IPS DF 19.7 (cell line): ENCODE data around the gene KLHL29.

ENCODE experiments used
- DNase-seq: peaks from one replicate; pipeline ENCODE4 v3.0.0-alpha.2; 2013; ENCODE audit warnings: low read depth, low spot score

The KLHL29 gene

DNA sequence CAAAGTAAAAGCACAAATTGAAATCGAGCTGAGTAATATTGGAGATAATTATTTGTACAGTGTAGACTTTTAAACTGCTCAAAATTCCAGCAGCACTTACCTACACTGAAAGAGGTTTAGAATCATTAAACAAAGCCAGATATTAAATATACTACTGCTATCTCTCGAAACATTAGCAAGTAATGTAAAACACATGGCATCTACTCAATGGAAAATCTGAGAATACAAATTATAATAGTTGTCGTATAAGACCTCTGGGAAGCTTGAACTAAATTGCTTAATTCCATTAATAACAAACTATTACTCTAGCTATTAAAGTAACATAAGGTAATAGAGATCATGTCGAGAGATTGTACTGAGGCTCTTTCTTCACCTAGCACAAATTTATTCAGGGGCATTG, 108.9 kb downstream of the KLHL29 start:
- no peak for DNase-seq

DNA sequence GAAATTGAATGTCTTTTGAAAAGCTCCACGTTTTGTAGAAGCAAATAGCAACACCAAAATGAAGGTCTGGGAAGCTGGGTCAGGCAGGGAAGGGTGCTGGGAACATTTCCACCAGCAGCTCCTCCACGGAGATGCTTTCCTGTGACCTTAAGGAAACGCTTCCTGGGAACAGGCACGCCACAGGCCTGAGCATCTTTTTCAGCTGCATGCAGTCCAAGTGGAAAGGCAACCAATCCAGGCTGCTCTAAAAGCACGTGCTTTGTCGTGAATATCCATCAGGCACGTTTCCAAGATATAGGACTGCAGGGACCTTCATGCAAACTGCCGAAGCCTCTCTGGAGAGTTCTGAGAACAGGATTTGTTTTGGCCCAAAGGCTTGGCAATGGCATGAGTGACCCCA, 109.3 kb downstream of the KLHL29 start:
- no peak for DNase-seq

DNA sequence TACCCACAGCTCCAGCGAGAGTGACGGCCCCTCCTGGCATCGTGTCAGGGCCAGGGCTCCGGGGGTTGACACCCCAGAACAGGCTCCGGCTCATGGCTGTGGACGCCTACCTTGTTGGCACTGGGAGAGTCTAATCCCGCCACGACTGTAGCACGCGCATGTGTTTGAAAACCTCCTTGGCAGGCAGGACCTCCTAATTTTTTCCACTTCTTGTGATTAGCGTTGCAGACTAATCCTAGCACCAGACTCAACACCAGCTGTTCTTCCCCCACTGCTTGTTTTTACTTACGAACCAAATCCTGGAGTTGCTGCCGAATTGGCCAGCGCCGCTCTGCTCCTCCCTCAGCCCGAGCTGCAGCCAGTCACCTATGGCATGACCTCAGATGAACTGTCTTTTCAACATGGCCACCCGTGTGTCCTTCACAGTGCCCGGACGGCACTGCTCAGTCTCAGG, 110.7 kb downstream of the KLHL29 start:
- no peak for DNase-seq

DNA sequence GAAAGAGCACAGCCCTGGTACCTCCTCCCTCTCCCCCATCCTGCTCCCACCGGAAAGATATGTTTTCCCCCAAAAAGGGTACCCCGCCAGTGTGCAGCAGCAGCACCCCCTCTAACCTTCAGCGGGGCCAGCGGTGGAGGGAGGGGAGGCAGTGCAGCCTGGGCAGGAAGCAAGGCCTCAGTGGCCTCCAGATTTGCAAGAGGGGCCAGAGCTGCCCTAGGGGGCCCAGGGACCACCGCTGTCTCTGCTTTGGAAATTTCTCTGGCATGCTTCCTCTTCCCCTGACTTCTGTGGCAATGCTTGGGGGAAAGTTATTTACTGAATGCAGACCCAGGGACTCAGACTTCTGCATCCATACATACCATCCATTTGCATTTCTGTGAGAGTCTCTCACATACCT, 111.5 kb downstream of the KLHL29 start:
- no peak for DNase-seq

DNA sequence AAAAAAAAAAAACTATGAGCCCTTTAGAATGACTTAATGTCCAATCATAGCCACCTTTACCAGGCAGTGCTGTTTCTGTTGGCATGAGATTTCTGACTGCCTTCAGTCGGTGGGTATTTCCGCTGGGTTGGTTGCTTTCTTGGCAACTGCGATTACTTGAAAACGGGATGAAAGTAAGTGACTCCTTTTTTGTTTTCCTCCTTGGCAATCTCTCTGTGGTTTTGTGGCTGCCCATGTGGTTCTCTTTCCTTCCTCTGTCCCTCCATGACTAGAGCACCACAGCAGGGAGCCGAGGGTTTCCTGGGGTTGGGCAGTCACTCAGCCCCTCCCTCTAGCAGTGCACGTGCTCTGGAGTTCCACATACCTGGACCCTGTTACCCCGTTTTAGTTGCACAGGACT, 112.1 kb downstream of the KLHL29 start:
- no peak for DNase-seq

DNA sequence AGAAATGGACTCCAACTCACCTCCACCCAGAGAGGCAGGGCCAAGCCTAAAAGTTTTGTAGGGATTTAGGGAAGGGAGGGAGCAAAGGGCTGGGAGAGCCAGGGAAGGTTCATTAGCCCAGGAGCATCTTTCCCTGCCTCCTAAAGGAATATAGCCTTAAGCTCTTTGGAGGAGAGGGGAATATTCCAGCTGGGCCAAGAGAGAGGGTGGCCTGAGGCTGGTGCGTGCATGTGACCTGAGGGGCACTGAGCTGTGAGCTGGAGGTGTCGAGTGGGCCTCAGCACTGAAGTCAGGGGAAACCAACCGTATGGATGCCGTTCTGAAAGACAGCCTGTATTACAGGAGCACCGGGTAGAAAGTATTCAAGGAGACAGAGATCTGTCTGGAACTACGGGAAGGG, 112.6 kb downstream of the KLHL29 start:
- no peak for DNase-seq

DNA sequence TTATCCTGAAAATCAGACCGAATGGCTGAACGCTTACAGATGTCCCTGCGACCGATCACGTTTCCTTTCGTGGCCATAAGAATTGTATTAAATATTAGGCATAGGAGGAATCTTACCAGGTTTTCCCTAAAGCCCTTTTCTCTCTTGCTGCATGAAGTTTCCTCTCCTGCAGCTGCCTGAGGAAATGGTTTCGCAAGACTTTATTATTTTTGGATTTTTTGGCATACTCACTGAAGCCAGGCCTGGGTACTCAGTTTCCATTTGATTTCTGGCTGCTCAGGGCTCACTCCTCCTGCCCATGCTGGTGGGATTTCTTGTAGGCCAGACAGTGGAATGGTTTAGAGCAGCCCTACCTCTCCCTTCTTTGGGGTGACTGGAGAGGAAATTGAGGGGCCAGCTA, 114.0 kb downstream of the KLHL29 start:
- no peak for DNase-seq

DNA sequence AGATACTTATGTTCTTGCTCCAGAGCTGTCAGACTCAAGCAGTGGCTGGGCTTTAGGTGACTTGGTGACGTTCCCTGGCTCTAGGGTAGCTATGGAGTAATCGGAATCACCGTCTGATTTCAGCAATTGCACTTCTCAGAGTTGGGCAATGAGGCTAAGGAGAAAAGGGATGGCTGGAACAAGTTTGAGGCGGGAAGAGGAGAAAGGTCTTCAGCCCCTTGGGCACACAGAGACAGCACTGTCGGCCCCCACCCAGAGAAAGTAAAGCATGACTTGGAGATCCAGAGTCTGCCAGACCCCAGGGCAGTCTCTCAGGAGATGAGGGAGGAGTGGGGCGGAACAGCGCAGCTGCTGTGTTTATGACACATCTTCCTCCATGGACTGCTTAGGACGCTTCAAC, 114.5 kb downstream of the KLHL29 start:
- no peak for DNase-seq

DNA sequence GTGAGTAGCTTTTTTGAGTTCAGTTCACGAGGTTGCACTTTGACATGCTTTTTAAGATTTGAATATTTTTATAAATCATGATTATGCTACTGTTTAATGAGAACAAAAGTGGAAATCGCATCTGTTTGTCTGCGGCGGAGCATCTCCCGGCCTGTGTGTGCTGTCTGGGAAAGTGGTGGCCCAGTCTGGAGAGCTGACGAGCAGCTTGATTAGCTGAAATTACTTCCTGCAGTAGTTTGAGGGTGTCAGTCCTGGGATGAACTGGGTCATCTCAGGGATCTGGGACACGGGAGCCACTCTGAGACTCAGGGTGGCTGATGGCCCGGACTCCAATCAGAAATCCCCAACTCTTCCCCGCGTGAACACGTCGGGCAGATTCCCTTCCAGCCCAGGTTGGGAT, 115.9 kb downstream of the KLHL29 start:
- DNase-seq = no peak

DNA sequence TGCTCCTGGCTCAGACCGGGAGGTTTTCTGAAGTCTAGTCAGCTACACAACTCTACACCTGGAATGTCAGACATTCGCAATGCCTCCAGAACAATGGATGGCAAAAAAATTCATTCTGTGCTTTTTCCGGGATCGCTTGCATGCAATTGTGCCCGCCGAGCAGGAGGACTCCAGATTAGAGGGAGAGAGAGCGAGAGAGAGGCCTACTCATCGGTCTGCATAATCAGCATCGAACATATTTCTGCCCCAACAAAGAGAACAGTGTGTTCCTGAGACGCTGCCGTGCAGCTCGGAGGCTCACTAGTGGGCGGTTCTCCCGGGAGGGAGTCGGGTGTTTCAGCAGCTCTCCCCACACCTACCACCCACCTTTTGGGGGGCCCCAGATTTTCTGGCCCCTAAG, 117.1 kb downstream of the KLHL29 start:
- no peak for DNase-seq

DNA sequence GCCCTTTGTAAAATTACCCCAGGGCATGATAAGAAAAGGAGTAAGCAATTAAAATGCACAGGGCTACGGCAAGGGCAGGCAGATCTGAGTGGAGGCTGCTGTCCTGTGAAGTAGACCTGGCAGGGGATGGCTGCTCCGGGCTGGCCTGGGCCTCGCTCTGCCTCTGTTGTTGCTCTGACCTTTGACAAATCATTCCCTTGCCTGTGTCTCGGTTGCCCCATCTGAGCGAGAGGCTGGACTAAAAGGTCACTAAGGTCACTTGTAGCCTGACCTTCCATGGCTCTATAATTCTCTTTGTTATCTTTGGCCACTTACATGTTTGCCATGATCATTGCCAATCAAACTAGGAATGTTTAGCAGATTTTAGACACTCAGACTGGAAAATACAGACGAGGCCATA, 118.1 kb downstream of the KLHL29 start:
- no peak for DNase-seq

DNA sequence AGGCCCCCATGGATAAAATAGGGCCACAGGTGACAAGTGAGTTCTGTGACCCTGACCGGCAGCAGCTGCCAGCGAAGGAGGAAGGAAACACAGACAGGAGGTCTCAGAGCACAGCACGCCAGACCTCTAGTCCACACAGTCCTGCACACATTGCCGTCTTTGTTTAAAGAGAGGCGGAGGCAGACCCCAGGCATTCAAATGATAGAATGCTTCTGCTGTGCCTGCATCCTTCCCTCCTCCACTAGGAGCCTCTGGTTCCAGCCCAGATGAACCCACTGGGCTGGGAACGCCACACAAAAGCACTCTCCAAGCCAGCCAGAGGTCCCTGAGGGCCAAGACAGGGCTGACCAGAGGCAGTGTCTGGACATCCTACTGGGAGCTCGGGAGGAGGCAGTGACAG, 118.7 kb downstream of the KLHL29 start:
- no peak for DNase-seq

DNA sequence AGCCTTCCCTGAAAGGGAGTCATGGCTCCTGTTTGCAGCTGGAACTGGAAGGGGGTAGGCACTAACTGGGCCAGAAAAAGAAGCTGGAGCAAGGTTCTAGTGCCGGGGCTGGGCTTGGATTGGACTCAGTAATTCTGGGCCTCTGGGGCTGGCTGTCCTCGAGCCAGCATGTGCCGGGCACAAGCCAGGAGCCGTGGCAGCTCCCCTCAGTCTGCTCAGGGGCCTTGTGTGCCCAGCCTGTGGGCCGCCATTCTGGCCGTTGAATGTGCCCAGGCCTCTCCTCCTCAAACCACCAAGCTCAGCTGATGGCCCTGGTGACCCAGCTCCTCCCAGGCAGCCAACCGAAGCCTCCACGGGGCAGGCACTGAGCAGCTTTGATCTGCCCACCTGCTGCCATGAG, 119.6 kb downstream of the KLHL29 start:
- DNase-seq = no peak

DNA sequence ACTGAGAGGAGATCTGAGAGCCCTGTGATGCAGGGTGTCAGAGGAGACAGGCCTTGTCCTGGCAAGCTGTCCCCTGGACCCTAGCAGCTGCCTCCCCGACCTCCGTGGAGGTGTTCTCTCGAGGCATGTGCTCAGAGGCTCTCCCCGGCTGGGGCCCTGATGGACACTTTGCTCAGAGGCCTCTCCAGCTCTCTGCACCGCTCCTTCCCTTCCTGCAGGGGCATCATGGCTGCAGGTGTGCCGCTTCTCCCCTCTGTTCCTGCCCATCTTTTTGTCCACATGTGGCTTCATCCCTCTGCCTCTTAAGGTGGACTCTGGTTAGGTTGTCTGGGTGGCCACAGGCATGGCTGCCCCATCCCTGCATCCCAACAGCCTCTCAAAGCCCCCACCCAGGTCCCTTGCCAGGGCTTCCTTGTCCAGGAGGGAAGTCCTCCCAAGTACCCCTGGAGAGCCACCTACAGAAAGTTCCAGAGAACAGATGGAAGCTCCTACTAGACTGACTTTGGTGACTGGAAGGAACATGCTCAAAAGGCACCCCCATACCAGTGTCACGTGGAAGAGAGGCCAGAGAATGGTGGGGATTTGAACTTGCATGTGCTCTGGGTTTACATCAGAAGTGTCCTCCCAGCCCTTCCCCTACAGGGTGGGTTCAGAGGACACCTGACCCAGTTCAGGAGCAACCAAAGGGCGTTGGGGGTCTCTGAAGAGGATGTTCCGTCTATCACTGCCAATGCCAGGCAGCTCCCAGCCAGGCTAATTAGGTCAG, 120.4 kb downstream of the KLHL29 start:
- DNase-seq = no peak

DNA sequence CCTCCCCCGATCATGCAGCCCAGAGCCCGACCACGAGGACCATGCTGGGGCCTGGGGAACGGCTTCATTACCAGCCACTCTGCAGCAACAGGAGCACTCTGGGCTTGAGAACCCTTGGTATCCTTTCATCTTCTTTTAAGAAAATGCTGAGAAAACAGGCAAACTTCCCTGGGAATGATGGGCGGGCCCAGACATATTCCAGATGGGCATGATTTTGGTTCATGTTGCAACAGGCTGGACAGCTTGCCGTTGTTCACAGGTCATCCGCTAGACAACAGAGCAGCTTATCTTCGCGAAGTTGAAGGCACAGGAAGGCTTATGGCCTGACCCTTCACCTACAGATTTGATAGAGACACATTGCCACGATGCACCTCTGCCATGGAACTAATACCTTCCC, 121.0 kb downstream of the KLHL29 start:
- no peak for DNase-seq

DNA sequence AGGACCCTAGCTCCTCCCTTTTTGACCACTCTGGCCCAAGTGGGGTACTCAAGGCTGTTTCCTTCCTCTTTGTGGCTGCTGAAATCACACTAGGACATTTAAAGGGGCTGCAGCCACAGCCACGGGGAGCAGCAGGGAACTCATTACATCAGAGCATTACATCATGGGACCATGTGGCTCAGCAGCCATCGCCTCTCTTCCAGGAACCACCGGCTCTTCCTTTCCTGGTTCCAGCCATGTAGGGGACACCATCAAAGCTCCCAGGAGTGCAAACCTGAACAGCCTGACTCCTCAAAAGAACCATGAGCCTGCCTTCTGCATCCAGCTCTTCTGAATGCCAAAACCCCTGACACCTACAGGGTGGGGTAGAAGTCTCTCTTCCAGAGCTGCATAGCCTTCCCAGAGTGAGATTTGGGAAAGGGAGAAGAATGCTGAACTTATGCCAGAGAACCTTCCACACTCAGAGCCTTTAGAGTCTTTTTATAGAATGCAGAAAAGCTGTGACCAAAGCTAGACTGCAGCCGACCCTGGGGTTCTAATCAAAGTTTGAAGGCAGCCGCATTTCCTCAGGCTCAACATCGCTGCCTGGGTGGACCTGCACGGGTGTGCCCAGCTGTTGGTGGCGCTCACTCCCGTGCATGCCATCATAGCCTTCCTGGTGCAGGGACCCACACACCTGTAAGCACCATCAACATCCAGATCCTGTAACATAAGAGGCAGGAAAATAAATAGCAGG, 121.7 kb downstream of the KLHL29 start:
- DNase-seq = no peak

DNA sequence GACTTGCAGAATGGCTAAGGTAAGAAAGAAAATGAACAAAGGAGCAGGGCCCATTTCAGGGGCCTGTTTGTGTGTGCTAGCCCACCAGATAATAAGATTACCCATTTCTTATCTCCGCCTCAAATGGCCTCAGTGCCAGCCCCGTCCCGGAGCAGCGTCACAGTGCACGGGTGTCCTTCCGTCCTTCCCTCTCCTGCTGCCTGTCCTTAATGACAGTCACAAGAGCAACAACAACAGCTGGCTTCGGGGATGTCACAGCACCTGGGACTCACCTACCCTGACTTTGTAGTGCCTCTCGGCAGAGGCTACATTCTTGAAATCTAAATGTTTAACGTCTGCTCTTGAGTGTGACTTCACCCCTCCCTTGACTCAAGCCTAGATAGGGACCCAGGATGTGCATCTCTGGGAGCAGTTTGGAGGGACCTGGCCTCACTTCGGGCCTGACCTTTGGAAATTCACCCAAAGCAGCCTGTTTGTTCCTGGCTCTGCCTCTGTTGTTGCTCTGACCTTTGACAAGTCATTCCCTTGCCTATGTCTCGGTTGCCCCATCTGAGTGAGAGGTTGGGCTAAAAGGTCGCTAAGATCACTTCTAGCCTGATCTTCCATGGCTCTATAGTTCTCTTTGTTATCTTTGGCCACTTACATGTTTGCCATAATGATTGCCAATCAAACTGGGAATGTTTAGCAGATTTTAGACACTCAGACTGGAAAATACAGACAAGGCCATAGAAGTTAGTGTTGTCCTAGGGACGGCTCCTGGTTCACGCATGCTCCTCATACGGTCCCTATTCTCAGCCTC, 122.5 kb downstream of the KLHL29 start:
- DNase-seq = no peak

DNA sequence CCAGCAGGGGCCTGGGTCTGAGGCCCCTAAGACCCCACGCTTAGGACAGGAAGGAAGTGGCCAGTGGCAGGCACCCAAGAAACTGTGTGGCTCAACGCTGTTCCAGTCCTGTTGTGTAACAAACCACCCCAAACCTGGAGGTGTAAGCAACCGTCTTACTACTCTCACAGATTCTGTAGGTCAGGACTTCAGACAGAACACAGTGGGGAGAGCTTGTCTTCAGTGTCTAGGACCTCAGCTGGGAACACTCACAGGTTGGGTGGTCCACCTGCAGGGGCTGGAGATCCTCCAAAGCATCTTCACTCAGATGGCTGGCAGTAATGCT, 123.0 kb downstream of the KLHL29 start:
- DNase-seq = no peak

DNA sequence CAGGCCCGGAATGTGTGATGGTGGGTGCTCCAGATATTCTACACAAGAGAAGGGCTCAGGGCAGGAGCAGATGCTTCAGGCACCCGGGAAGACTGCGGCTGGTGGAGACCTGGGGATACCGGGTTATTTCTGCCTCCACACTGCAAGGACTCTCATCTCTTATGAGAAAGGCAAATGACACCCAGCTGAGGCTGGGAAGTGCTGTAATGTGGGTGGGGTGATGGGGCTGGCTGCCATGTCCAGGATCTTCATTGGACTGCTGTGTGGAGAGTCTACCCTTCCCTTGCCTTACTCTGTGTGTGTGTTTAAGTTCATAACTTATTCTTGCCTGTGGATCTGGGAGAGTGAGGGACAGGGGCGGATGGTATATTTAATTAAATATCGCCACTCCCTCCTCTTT, 124.1 kb downstream of the KLHL29 start:
- DNase-seq = no peak

DNA sequence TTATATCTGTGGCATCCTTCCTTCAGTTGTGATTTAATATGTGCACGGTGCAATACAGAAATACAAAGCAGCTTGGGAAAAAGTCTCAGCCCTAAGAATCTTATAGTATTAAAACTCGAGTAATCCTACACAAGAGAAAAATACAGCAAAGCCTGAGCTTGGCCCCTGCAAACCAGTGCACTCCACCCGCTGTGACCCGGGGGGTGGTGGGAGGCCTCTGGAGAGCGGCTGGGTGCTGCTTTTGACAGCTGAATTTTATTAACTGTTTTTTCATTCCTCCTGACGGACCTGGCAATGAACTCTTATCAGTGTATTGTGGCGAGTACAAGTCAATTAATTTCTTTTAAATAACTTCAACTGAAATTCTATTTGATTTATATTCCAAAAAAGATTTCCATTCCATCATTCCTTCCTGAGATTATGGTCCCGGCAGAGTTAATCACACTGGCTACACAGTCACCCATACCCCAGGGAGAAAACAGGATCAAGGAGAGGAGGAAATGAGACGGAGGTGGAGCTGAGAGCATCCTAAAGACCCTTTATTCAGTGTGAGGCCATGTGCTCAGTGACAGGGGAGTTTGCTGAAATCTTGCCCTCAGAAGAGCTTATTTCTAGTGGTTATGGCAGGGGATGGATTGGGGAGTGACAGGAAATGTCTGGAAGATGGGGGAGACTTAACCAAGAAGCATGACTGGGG, 124.8 kb downstream of the KLHL29 start:
- no peak for DNase-seq

DNA sequence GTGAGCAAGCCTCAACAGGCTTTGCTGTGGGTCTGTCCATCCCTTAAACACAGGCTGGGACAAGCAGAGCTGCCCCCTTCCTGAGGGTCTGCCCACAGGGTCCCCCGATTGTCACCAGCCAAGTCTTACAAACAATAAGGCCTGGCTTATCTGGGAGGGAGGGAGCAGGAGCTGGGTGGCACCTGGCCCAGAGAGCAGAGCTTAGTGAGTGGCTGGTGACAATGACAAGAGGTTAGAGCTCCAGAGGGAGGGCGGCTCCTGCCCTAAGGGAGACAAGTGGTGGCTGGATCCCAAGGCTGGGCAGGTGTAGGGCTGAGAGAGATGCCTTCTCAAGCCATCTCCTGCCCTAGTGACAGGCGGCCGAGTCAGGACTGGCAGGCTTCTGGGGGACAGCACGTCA, 125.5 kb downstream of the KLHL29 start:
- no peak for DNase-seq

DNA sequence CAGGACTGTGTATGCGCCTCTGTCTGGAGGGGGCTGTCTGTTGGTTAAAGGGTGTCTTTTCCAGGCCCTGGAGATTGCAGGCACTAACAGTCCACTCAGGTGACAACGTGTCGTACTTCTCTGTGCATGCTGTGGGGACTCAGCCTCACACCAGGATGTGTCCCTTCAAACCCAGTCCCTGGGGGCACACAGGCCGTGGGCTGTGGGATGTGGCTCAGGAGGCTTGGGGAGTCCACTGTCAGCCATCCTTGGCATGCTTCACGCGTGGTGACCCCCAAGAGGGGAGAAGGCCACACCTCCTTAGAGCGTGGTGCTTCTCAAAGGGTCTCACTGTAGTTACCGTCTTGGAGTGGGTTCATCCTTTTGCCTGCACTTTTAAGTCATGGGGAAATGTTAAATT, 127.8 kb downstream of the KLHL29 start:
- no peak for DNase-seq
